ENCODE measurements around the gene TKTL1.

GRCh38 chrX:154358011-154358410 lies 62.4 kb downstream of the TKTL1 start:
- TF ChIP-seq POLR2A (IDR thresholded peaks at IDR 0.05; ENCODE audit: low read depth, low read length) (no peak), TAF1 (IDR thresholded peaks at IDR 0.05; ENCODE audit: borderline replicate concordance, low read depth, low read length) (no peak), POLR2AphosphoS5 (IDR thresholded peaks at IDR 0.05; ENCODE audit: low read depth, low read length) (peak; percentile 19; the same call in 1 of the 2 replicates)
